Measurements from ENCODE around the gene RALGAPA1. TPM values are rescaled to one million over a fixed set of nuclear protein-coding genes. Genes with fewer than 3 reads are reported as not detected.

RALGAPA1 gene
- total RNA-seq, 1 donor from 2014 or later: 45.7 TPM

DNA sequence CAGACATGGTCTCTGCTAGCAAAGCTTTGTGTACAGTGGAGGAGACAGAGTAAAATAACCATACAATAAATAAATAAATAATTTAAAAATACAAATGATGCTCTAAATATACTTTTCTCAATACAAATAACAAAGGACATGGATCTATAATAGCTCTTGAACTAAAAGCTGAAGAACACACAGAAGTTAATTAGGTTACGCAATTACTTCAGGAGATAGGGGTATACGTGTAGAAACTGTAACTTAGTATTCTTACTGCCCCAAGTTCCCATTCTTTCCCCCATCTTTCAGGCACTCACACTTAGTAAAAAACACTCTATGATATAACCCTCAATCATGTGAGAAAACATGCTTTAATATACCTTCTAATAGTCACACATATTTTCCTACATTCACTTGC, 231.0 kb downstream of the RALGAPA1 start:
- no peaks in the 10 kb centered on the region for H3K27me3 Mint-ChIP-seq
- no peaks in the 10 kb centered on the region for H3K4me1 Mint-ChIP-seq (ENCODE audit: unreplicated experiment)
- no peak for DNase-seq (ENCODE audit: extremely low spot score, unreplicated experiment)
- no peaks in the 10 kb centered on the region for H3K36me3 Mint-ChIP-seq
- no peak overlapping the region for H3K27ac Mint-ChIP-seq
- H3K4me3 Mint-ChIP-seq: no peak overlapping the region
- TF ChIP-seq, protein P1, sequence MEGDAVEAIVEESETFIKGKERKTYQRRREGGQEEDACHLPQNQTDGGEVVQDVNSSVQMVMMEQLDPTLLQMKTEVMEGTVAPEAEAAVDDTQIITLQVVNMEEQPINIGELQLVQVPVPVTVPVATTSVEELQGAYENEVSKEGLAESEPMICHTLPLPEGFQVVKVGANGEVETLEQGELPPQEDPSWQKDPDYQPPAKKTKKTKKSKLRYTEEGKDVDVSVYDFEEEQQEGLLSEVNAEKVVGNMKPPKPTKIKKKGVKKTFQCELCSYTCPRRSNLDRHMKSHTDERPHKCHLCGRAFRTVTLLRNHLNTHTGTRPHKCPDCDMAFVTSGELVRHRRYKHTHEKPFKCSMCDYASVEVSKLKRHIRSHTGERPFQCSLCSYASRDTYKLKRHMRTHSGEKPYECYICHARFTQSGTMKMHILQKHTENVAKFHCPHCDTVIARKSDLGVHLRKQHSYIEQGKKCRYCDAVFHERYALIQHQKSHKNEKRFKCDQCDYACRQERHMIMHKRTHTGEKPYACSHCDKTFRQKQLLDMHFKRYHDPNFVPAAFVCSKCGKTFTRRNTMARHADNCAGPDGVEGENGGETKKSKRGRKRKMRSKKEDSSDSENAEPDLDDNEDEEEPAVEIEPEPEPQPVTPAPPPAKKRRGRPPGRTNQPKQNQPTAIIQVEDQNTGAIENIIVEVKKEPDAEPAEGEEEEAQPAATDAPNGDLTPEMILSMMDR (conservative IDR thresholded peaks at IDR 0.05): no peak
- H3K9me3 Mint-ChIP-seq: no peaks in the 10 kb centered on the region

DNA sequence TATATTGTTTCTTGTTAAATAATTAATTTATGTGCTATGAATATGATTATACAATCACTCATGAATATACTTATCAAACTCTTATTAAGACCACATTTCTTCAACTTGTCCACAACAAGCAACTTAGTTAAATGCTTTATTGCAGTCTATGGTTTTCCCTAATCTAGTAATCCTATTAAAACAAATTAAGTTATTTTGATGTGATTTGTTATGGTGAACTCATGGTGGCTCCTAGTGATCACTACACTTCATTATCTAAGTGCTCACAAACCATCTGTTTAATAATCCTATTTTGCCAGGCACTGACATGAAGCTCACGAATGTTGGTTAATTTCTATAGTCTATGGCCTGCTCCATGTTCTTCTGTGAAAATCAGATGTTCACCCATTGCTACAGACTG, 232.2 kb downstream of the RALGAPA1 start:
- no peak for DNase-seq (ENCODE audit: extremely low spot score, unreplicated experiment)
- no peak overlapping the region for H3K4me3 Mint-ChIP-seq
- TF ChIP-seq, protein P1 (conservative IDR thresholded peaks at IDR 0.05): no peak
- no peaks in the 10 kb centered on the region for H3K4me1 Mint-ChIP-seq (ENCODE audit: unreplicated experiment)
- peaks cover 5% of the 10 kb centered on the region for H3K36me3 Mint-ChIP-seq
- no peaks in the 10 kb centered on the region for H3K27me3 Mint-ChIP-seq
- no peaks in the 10 kb centered on the region for H3K9me3 Mint-ChIP-seq
- H3K27ac Mint-ChIP-seq: no peak overlapping the region

DNA sequence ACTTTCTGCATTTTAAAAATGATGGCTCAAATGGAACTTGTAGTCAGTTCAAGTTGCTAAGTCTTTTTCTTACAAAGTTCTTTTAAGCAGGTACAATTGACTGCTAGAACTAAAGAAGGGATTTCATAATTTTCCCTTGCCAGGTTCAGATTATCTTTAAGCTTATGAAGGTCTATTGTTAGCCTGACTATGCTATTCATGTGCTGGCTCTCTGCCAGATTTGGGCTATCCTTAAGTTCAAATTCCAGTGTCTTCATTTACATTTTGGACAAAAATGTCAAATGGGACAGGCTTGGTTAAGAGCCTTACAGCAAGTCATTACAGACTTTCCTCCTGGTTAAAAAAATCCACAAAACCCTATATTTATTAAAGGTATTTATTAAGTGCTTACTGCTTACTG, 232.8 kb downstream of the RALGAPA1 start:
- TF ChIP-seq, protein P1 (conservative IDR thresholded peaks at IDR 0.05): no peak
- no peaks in the 10 kb centered on the region for H3K9me3 Mint-ChIP-seq
- H3K27ac Mint-ChIP-seq: no peak overlapping the region
- H3K36me3 Mint-ChIP-seq: peaks cover 5% of the 10 kb centered on the region
- no peaks in the 10 kb centered on the region for H3K4me1 Mint-ChIP-seq (ENCODE audit: unreplicated experiment)
- no peaks in the 10 kb centered on the region for H3K27me3 Mint-ChIP-seq
- H3K4me3 Mint-ChIP-seq: no peak overlapping the region
- no peak for DNase-seq (ENCODE audit: extremely low spot score, unreplicated experiment)

DNA sequence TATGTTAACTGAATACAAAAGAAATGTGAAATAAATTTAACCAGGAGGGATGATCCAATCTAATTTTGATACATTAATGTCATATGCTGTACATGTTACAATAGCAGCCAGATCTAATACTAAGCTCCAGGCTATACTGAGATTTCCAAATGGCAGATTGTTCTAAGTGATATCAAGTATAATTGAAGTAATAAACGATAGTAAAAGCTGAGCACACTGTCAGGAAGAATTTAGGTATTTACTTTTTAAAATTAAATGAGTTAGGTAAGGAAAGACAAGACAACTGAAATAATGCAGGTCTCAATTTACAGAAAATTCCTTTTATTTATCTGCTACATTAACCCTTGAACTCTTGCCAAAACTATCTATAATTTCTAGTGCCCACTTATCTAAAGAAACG, 235.2 kb downstream of the RALGAPA1 start:
- Mint-ChIP-seq H3K27ac (no peak overlapping the region), H3K36me3 (peaks cover 5% of the 10 kb centered on the region), H3K9me3 (no peaks in the 10 kb centered on the region), H3K27me3 (no peaks in the 10 kb centered on the region), H3K4me1 (ENCODE audit: unreplicated experiment) (no peaks in the 10 kb centered on the region), H3K4me3 (no peak overlapping the region)
- DNase-seq (ENCODE audit: extremely low spot score, unreplicated experiment): no peak
- TF ChIP-seq, protein P1 (conservative IDR thresholded peaks at IDR 0.05): no peak

DNA sequence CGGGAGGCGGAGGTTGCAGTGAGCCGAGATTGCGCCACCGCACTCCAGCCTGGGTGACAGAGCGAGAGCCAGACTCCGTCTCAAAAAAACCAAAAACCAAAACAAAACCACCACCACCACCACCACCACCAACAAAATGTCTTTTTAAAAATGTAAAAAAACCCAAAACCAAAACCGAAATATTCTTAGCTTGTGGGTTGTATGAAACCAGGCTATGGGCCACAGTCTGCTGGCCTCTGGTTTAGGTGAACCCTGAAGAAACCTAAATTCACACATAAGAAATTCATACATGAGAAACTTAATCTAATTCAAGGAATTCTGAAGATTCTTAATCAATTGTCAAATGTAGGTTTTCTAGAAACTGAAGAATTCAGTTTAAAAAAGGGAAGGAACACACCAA, 237.5 kb downstream of the RALGAPA1 start:
- DNase-seq (ENCODE audit: extremely low spot score, unreplicated experiment): no peak
- H3K27me3 Mint-ChIP-seq: no peaks in the 10 kb centered on the region
- H3K27ac Mint-ChIP-seq: no peak overlapping the region
- H3K9me3 Mint-ChIP-seq: no peaks in the 10 kb centered on the region
- peaks cover 9% of the 10 kb centered on the region for H3K36me3 Mint-ChIP-seq
- H3K4me3 Mint-ChIP-seq: no peak overlapping the region
- TF ChIP-seq, protein P1 (conservative IDR thresholded peaks at IDR 0.05): no peak
- no peaks in the 10 kb centered on the region for H3K4me1 Mint-ChIP-seq (ENCODE audit: unreplicated experiment)

DNA sequence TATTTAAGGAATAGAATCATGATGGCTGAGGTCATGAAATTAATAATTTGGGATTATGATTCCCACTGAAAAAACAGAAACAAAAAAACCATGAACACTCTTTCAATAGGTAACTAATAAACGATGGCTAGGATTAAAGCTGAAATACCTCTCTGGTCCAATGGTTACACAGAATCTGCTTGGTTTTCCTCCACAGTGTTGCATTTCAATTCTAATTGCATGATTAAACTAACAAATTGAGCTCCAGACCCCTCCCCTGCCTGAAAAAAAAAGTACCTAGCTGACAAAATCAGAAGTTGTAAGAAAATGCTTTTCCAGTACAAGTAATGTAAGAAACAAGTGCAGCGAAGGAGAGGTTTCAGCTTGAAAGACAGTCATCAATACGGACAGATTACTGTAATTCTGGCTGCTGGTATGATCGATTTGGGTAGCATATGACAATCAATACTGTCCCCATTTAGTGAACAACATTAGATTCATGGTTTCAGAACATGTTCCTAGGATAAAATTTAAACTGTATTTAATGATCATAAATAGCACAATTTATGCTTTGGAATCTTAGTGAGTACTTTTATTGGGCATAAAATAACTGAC, 243.1 kb downstream of the RALGAPA1 start:
- DNase-seq (ENCODE audit: extremely low spot score, unreplicated experiment): no peak
- Mint-ChIP-seq H3K36me3 (peaks cover 4% of the 10 kb centered on the region), H3K27me3 (no peaks in the 10 kb centered on the region), H3K27ac (no peak overlapping the region), H3K4me3 (no peak overlapping the region), H3K4me1 (ENCODE audit: unreplicated experiment) (no peaks in the 10 kb centered on the region), H3K9me3 (no peaks in the 10 kb centered on the region)
- TF ChIP-seq, protein P1 (conservative IDR thresholded peaks at IDR 0.05): no peak
